ENCODE results near the gene KLHDC7B. TPM values are rescaled to one million over a fixed set of nuclear protein-coding genes. Genes with fewer than 3 reads are reported as not detected.
A peak's percentile ranks its signal among the peaks of the same experiment; 100 is the strongest.

The KLHDC7B gene
- total and polyA plus RNA-seq, 10 of the 15 experiments (the other 5 are each of a cell fraction or from before 2014, with no cell fraction given), result 0.05 to 2.2 (median 0.93) TPM; not detected in 2

DNA sequence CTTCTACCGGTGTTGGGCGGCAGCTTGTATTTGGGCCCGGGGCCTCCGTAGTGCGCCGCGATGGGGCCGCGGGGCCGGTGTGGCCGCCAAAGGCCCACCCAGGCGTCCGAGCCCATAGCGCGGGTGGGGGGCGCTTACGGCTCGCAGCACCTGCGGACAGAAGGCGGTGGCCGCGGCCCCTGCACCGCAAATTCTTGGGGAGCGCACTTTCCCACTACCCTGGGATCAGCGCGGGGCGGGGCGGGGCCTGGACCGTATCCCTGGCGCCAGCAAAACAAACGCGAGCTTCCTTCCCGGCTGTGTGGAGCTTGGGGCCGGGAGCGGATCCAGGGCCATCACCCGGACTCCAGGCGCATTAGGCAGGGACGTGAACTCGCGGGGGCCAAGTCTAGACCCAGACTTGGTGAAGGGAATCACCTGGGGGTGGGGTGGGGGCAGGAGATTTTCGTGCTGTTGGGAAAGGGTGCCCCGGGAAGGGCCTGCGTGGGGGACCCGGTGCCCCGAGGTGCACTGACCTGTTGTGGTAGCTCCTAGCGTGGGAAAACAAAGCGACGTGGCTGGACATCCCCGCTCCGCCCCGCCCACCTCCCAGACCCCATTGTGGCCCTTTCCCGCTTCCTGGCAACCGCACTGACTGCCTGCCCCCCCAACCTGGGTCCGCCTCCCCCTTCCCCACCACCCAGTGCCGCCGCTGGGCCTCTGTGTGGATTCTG, 13.6 kb upstream of the KLHDC7B start (continued):
- TF ChIP-seq PBX3 (IDR thresholded peaks at IDR 0.05; ENCODE audit: insufficient replicate concordance, low read depth, low read length) (no peak), SUPT20H (IDR thresholded peaks at IDR 0.05; ENCODE audit: borderline replicate concordance, control insufficient read depth, low read depth, low read length) (no peak), DPF2 (IDR thresholded peaks at IDR 0.05) (no peak), NRF1 (conservative IDR thresholded peaks at IDR 0.05; ENCODE audit: low read depth, low read length) (no peak), ATF7 (IDR thresholded peaks at IDR 0.05; ENCODE audit: low read depth) (no peak), CBX5 (IDR thresholded peaks at IDR 0.05; ENCODE audit: low read depth) (no peak), ZSCAN29 (IDR thresholded peaks at IDR 0.05) (no peak)

- H3K79me2 ChIP-seq (ENCODE audit: control insufficient read depth, insufficient read depth, low read length), result peaks cover 48% of the 10 kb centered on the region
- no peaks in the 10 kb centered on the region for H3K27me3 ChIP-seq (replicated peaks in 1 of 2; ENCODE audit: control insufficient read depth in 2 of 2, insufficient read depth in 2 of 2, low read length in 1 of 2)
- ChIA-PET RAD21 (ENCODE audit: unreplicated experiment) (interaction anchor here (0.7 to 2.6 kb wide), 7 partner anchors 8 to 88 kb away, joined by 3 to 9 read pairs (median 4); partner anchors contain the start of gene KLHDC7B), CTCF (interaction anchor here (0.6 to 1.6 kb wide), 2 partner anchors 8 to 88 kb away, joined by 4 to 6 read pairs; partner anchors contain the start of gene SCO2), POLR2A (interaction anchor here (1.1 to 10.0 kb wide), 9 partner anchors 6 to 227 kb away, joined by 3 to 232 read pairs (median 8); partner anchors contain the start of genes CHKB, KLHDC7B, LMF2 and NCAPH2), SMC1A (ENCODE audit: uncharacterized antibody, unreplicated experiment) (interaction anchor here (1.1 to 3.3 kb wide), 3 partner anchors 8 to 88 kb away, joined by 4 to 18 read pairs (median 13); partner anchors contain the start of gene SCO2)
- no TSS peak for BruUV-seq (replicated peaks)
- no peaks in the 10 kb centered on the region for H3K9me3 ChIP-seq (replicated peaks; ENCODE audit: control insufficient read depth, insufficient read depth, low read length)
- no peak for TF ChIP-seq SP1 (IDR thresholded peaks at IDR 0.05; ENCODE audit: low read depth, low read length)
- TF ChIP-seq RAD21 (IDR thresholded peaks at IDR 0.05; ENCODE audit: insufficient read depth, low read depth, low read length), result no peak
- TF ChIP-seq MLLT1 (IDR thresholded peaks at IDR 0.05), result peak; percentile 89
- no peak for TF ChIP-seq MAX (IDR thresholded peaks at IDR 0.05; ENCODE audit: low read depth, low read length)
- H3K27ac ChIP-seq (ENCODE audit: control insufficient read depth, insufficient read depth), result peak overlapping the region; percentile 100
- H3K4me1 ChIP-seq (ENCODE audit: control insufficient read depth, insufficient read depth, low read length), result peaks cover 50% of the 10 kb centered on the region
- DNase-seq (ENCODE audit: low read depth, low spot score) (no peak), FAIRE-seq (no peak), ATAC-seq (no peak)
- peak overlapping the region; percentile 78 for H3K4me3 ChIP-seq
- no peak overlapping the region for H2AFZ ChIP-seq (ENCODE audit: control insufficient read depth, low read depth, low read length)
- intact Hi-C loops (cut with micrococcal nuclease; ENCODE audit: unreplicated experiment) (no loop called here), in situ Hi-C loops (cut with MboI) (loop anchor here (10.0 kb wide), 1 partner anchor 568 kb away; the partner anchor contains the start of gene PIM3)
- H4K20me1 ChIP-seq (ENCODE audit: control insufficient read depth, insufficient read depth), result no peaks in the 10 kb centered on the region
- no peaks in the 10 kb centered on the region; a peak in 2 of 4 replicates for H3K36me3 ChIP-seq (ENCODE audit: control insufficient read depth in 2 of 2, insufficient read depth in 2 of 2, low read length in 1 of 2)
- peak overlapping the region; percentile 71 for H3K4me2 ChIP-seq (ENCODE audit: control insufficient read depth, insufficient read depth)
- WGBS (ENCODE audit: insufficient coverage, insufficient replicate concordance, low lambda C conversion rate, missing lambda C conversion rate), result 94% methylated on average over 19 of the region's 19 CpGs
- peak overlapping the region; percentile 100 for H3K9ac ChIP-seq (ENCODE audit: control insufficient read depth, insufficient read depth, low read length)
Measured at GRCh38 chr22:50532824-50533796, 12.6 kb upstream of the KLHDC7B start.

Data from GM12878 (cell line).